Neural crest cell (in vitro differentiated cells): ENCODE measurements around the gene TBC1D2B. TPM values are rescaled to one million over a fixed set of nuclear protein-coding genes. Genes with fewer than 3 reads are reported as not detected.

ENCODE experiments used
- DNase-seq: peaks from one replicate; pipeline ENCODE4 v3.0.0; 2021; ENCODE audit warnings: low read depth, mixed read lengths, low spot score
- H3K27ac Mint-ChIP-seq: one replicate; pipeline ENCODE4 v1.8.0; 2021; ENCODE audit warnings: mild to moderate bottlenecking, mixed read lengths; ENCODE audit not compliant: unreplicated experiment
- H3K27me3 Mint-ChIP-seq: 2 replicates; pipeline ENCODE4 v1.8.0; 2021; ENCODE audit warnings: low read depth, mild to moderate bottlenecking, mixed read lengths
- H3K36me3 Mint-ChIP-seq: 2 replicates; pipeline ENCODE4 v1.8.0; 2021; ENCODE audit warnings: low read depth, mild to moderate bottlenecking, mixed read lengths
- H3K4me1 Mint-ChIP-seq: 2 replicates; pipeline ENCODE4 v1.8.0; 2021; ENCODE audit warnings: mixed read lengths
- H3K4me3 Mint-ChIP-seq: one replicate; pipeline ENCODE4 v1.8.0; 2021; ENCODE audit warnings: mild to moderate bottlenecking, mixed read lengths
- H3K9me3 Mint-ChIP-seq: 2 replicates; pipeline ENCODE4 v1.8.0; 2021; ENCODE audit warnings: mixed read lengths
- total RNA-seq: library from RNA; stranded (reverse); gene quantifications from 2 replicates; pipeline ENCODE4 v1.2.1, GENCODE V29; 2021
- TF ChIP-seq, protein P1 (sequence below): fragments of 200-600 bp; sonication (generic); conservative IDR thresholded peaks from 2 replicates; pipeline ENCODE4 v1.5.0; 2021; ENCODE audit warnings: antibody characterized with exemption, mild to moderate bottlenecking

Gene TBC1D2B
- total RNA-seq, 1 donor from 2014 or later = 21.8 TPM

DNA sequence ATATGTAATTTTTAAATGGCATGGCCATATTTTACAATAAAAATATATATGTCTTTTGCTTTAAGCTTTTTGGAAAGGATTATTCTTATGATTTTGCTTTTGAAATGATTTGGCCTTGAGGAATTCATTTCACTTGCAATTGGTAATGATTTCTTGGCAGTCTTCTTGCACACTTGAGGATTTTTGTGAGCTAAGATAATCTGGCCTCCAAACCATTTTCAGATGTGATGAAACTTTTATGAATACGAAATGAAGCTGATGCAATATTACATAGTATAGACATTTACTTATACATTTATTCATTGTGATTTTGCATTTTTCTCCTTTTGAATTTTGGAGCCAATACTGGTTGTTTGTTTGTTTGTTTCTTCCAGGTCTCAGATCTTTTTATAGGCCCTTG is 8.4 kb upstream of the TBC1D2B start:
- TF ChIP-seq, protein P1, sequence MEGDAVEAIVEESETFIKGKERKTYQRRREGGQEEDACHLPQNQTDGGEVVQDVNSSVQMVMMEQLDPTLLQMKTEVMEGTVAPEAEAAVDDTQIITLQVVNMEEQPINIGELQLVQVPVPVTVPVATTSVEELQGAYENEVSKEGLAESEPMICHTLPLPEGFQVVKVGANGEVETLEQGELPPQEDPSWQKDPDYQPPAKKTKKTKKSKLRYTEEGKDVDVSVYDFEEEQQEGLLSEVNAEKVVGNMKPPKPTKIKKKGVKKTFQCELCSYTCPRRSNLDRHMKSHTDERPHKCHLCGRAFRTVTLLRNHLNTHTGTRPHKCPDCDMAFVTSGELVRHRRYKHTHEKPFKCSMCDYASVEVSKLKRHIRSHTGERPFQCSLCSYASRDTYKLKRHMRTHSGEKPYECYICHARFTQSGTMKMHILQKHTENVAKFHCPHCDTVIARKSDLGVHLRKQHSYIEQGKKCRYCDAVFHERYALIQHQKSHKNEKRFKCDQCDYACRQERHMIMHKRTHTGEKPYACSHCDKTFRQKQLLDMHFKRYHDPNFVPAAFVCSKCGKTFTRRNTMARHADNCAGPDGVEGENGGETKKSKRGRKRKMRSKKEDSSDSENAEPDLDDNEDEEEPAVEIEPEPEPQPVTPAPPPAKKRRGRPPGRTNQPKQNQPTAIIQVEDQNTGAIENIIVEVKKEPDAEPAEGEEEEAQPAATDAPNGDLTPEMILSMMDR = no peak
- no peaks in the 10 kb centered on the region for H3K9me3 Mint-ChIP-seq
- H3K27me3 Mint-ChIP-seq = no peaks in the 10 kb centered on the region
- no peak overlapping the region for H3K27ac Mint-ChIP-seq
- H3K36me3 Mint-ChIP-seq = no peaks in the 10 kb centered on the region
- no peak overlapping the region for H3K4me3 Mint-ChIP-seq
- no peak for DNase-seq
- no peaks in the 10 kb centered on the region for H3K4me1 Mint-ChIP-seq

DNA sequence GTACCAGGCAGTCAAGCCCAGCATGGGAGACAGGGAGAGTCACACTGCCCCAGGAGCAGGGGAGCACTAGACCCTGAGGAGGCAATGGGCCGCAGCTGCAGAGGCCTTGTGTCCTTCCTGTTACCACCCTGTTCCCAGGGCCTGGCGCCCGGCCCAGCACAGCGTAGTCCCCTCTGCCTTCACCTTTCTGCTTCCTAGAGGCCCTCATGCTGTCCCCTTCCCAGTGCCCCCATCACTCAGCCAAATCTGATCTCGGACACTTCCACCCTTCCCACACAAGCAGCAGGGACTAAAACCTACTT is 6.9 kb upstream of the TBC1D2B start:
- H3K4me3 Mint-ChIP-seq = no peak overlapping the region

DNA sequence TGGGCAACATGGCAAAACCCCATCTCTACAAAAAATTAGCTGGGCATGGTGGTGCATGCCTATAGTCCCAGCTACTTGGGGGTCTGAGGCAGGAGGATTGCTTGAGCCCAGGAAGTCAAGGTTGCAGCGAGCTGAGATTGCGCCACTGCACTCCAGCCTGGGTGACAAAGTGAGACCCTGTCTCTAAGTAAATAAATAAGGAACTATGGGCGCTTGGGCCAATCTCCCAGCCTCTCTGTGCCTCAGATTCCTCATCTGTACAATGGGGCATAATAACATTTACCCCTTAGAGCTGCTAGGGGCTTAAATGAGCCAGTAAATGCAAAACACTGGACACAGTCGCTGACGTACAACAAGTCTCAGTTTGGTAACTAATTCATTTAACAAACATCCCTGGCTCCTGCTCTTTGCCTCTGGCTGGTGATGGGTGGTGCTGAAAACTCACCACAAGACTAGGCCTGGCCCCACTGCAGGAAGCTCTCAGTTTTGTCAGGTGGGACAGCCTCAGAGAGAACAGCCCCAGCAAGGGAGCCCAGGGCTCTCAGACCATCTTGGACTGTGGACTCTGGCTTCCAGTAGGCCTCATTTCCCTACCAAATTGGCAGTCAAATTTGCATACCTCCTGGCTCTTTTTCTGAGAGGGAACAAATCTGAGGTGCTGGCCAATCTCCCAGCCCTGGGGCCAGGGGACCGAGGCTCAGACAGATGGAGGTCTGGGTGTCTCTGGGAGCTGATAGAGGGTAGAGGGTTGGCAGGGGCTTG is 6.4 kb upstream of the TBC1D2B start:
- Mint-ChIP-seq H3K9me3 (no peaks in the 10 kb centered on the region), H3K27me3 (no peaks in the 10 kb centered on the region), H3K4me1 (no peaks in the 10 kb centered on the region), H3K27ac (peak overlapping the region; percentile 50), H3K36me3 (no peaks in the 10 kb centered on the region), H3K4me3 (no peak overlapping the region)
- TF ChIP-seq, protein P1 = no peak
- DNase-seq = no peak

More for the DNA sequence above, 6.9 kb upstream of the TBC1D2B start:
- Mint-ChIP-seq H3K27ac (peak overlapping the region; percentile 50), H3K36me3 (no peaks in the 10 kb centered on the region), H3K9me3 (no peaks in the 10 kb centered on the region), H3K4me1 (no peaks in the 10 kb centered on the region), H3K27me3 (no peaks in the 10 kb centered on the region)
- TF ChIP-seq, protein P1 = no peak
- DNase-seq = no peak

DNA sequence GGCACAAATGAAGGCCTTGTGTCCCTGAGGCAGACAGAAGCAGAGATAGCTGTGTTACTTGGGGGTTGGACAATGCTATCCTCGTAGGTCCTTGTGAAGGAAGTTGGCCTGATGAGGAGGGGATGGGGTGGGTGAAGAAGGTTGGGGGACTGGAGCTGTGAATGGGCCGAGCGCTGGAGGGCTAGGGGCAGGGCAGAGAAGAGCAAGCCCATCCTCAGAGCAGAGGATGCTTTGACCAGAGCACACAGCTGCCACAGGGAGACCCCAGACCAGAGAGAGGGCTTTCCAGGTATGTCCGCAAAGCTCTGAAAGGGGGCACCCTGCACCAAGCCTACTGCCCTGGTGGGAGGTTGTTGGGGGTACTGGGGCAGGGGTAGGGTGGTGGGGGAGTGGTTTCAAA is 5.7 kb upstream of the TBC1D2B start:
- no peak for DNase-seq
- no peaks in the 10 kb centered on the region for H3K9me3 Mint-ChIP-seq
- H3K27me3 Mint-ChIP-seq = no peaks in the 10 kb centered on the region
- peak overlapping the region; percentile 62 for H3K27ac Mint-ChIP-seq
- H3K36me3 Mint-ChIP-seq = no peaks in the 10 kb centered on the region
- H3K4me3 Mint-ChIP-seq = no peak overlapping the region
- no peaks in the 10 kb centered on the region for H3K4me1 Mint-ChIP-seq
- TF ChIP-seq, protein P1 = no peak

DNA sequence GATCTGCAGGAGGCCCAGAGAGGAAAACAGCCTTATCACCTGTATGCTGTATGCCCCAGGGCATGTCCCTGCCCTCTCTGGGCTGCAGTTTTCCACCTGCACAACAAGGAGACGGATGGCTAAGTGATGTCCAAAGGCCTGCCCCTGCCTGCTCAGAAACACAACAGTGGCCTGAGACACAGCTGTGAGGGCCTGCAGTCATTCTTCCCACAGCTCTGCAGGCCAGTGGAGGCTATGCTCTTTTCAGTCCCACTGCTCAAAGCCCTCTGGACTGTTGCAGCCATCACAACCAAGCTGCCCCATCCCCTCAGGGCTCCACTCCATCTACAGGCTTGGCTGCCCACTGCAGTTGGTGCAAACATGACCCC is 5.2 kb upstream of the TBC1D2B start:
- H3K27ac Mint-ChIP-seq = no peak overlapping the region
- TF ChIP-seq, protein P1 = no peak
- no peaks in the 10 kb centered on the region for H3K36me3 Mint-ChIP-seq
- no peaks in the 10 kb centered on the region for H3K9me3 Mint-ChIP-seq
- peaks cover 4% of the 10 kb centered on the region for H3K4me1 Mint-ChIP-seq
- no peak overlapping the region for H3K4me3 Mint-ChIP-seq
- no peak for DNase-seq
- no peaks in the 10 kb centered on the region for H3K27me3 Mint-ChIP-seq
